A673 (cell line): ENCODE data around the gene TFF1. TPM values are rescaled to one million over a fixed set of nuclear protein-coding genes. Genes with fewer than 3 reads are reported as not detected.

Experiments
- BruUV-seq: library from RNA; stranded (reverse); fragments of 400-500 nt; replicated peaks from 2 replicates; lab custom pipeline; 2021; lab: Mats Ljungman, UMichigan
- CTCF ChIA-PET: fragments of 300-600 bp; sonication (Branson Sonifier 250); formaldehyde crosslinking; loops from one replicate; lab custom pipeline; 2022; ENCODE audit warnings: antibody characterized with exemption; lab: Charles Lee
- POLR2A ChIA-PET: fragments of 300-600 bp; sonication (Branson Sonifier 250); formaldehyde crosslinking; loops from one replicate; lab custom pipeline; 2022; ENCODE audit warnings: antibody characterized with exemption; ENCODE audit not compliant: low non-redundant PET; lab: Charles Lee
- DNase-seq: peaks from one replicate; pipeline ENCODE4 v3.0.0-alpha.2; 2015; ENCODE audit warnings: low spot score
- H3K27ac ChIP-seq: fragments of 200-600 bp; sonication (generic); 2 replicates; pipeline ENCODE4 v1.5.1; 2016; ENCODE audit warnings: mixed run types, low read depth, mild to moderate bottlenecking, mixed read lengths, antibody characterized with exemption, low read length; ENCODE audit not compliant: poor library complexity, severe bottlenecking
- H3K27me3 ChIP-seq: fragments of 200-600 bp; sonication (generic); replicated peaks from 2 replicates; pipeline ENCODE4 v1.6.1; 2017; ENCODE audit warnings: mixed run types, low read depth, mild to moderate bottlenecking, mixed read lengths, antibody characterized with exemption, low read length; ENCODE audit not compliant: insufficient read depth, poor library complexity
- H3K36me3 ChIP-seq: fragments of 200-600 bp; sonication (generic); 2 replicates; pipeline ENCODE4 v1.6.1; 2016; ENCODE audit warnings: mixed run types, mild to moderate bottlenecking, mixed read lengths, antibody characterized with exemption, low read length; ENCODE audit not compliant: insufficient read depth, poor library complexity, severe bottlenecking
- H3K4me1 ChIP-seq: fragments of 200-600 bp; sonication (generic); 2 replicates; pipeline ENCODE4 v1.6.1; 2017; ENCODE audit warnings: mixed run types, mild to moderate bottlenecking, mixed read lengths, antibody characterized with exemption, low read length; ENCODE audit not compliant: insufficient read depth, poor library complexity, severe bottlenecking
- H3K4me3 ChIP-seq: fragments of 200-600 bp; sonication (generic); 2 replicates; pipeline ENCODE4 v1.5.1; 2016; ENCODE audit warnings: low read depth, mixed run types, mild to moderate bottlenecking, mixed read lengths, low read length; ENCODE audit not compliant: poor library complexity, severe bottlenecking
- H3K9me3 ChIP-seq: fragments of 200-600 bp; sonication (generic); 2 replicates; pipeline ENCODE4 v1.6.1; 2016; ENCODE audit warnings: mixed run types, low read depth, mild to moderate bottlenecking, mixed read lengths, antibody characterized with exemption, low read length; ENCODE audit not compliant: poor library complexity, severe bottlenecking
- CTCF ChIP-seq: fragments of 300-800, 200-600 bp; sonication (generic); conservative IDR thresholded peaks from 2 replicates; pipeline ENCODE4 v1.5.1; 2017; ENCODE audit warnings: low read depth, mild to moderate bottlenecking, antibody characterized with exemption, low read length, moderate library complexity, mixed read lengths
- EZH2 ChIP-seq: fragments of 200-600 bp; sonication (generic); IDR thresholded peaks from 2 replicates; pipeline ENCODE4 v1.6.1; 2017; ENCODE audit warnings: borderline replicate concordance, low read depth, mild to moderate bottlenecking, mixed read lengths, antibody characterized with exemption, low read length; ENCODE audit not compliant: poor library complexity, severe bottlenecking
- intact Hi-C: fragments of 100-400 bp; cut with micrococcal nuclease; formaldehyde crosslinking; loops from one replicate; pipeline ENCODE4 v1.10.0; 2022; ENCODE audit not compliant: unreplicated experiment
- total RNA-seq: library from RNA; stranded (reverse); gene quantifications from 2 replicates; pipeline ENCODE4 v1.2.3, GENCODE V29; 2021

TFF1 gene
- total RNA-seq, 1 experiment from 2014 or later, result not detected

GRCh38 chr21:42358937-42359336, 7.4 kb downstream of the TFF1 start:
- intact Hi-C loops, result no loop called here
- BruUV-seq, result no TSS peak
- peak; percentile 22 for DNase-seq
- Histone ChIP-seq H3K27me3 (peaks cover 6% of the 10 kb centered on the region), H3K9me3 (peaks cover 5% of the 10 kb centered on the region), H3K4me1 (no peaks in the 10 kb centered on the region), H3K4me3 (no peak overlapping the region), H3K27ac (no peak overlapping the region), H3K36me3 (no peaks in the 10 kb centered on the region)
- ChIA-PET CTCF (no interaction called here), POLR2A (interaction anchor here (0.6 kb wide), 1 partner anchor 407 kb away, joined by 3 read pairs; no protein-coding TSS in a partner anchor)
- TF ChIP-seq EZH2, result no peak
- TF ChIP-seq CTCF, result no peak

GRCh38 chr21:42358261-42358660, 8.1 kb downstream of the TFF1 start:
- H3K36me3 ChIP-seq, result no peaks in the 10 kb centered on the region
- no TSS peak for BruUV-seq
- TF ChIP-seq CTCF, result no peak
- TF ChIP-seq EZH2, result no peak
- POLR2A ChIA-PET, result interaction anchor here (0.6 kb wide), 1 partner anchor 407 kb away, joined by 3 read pairs; no protein-coding TSS in a partner anchor
- H3K27me3 ChIP-seq, result peaks cover 6% of the 10 kb centered on the region
- H3K4me3 ChIP-seq, result no peak overlapping the region
- intact Hi-C loops, result no loop called here
- CTCF ChIA-PET, result no interaction called here
- no peak for DNase-seq
- no peak overlapping the region for H3K27ac ChIP-seq
- no peaks in the 10 kb centered on the region for H3K4me1 ChIP-seq
- peaks cover 5% of the 10 kb centered on the region for H3K9me3 ChIP-seq

- no peak for DNase-seq
- Histone ChIP-seq H3K27me3 (peaks cover 6% of the 10 kb centered on the region), H3K27ac (no peak overlapping the region), H3K36me3 (no peaks in the 10 kb centered on the region), H3K4me3 (no peak overlapping the region), H3K9me3 (peaks cover 5% of the 10 kb centered on the region), H3K4me1 (no peaks in the 10 kb centered on the region)
- BruUV-seq, result no TSS peak
- ChIA-PET POLR2A (no interaction called here), CTCF (no interaction called here)
- intact Hi-C loops, result no loop called here
- TF ChIP-seq CTCF (no peak), EZH2 (no peak)
These were observed 9.0 kb downstream of the TFF1 start for GRCh38 chr21:42357307-42357706.
